OCI-LY1 (cell line): ENCODE measurements around the gene PCNX2.

Experiments used
- EZH2 ChIP-seq: fragments of 200-600 bp; sonication (generic), shearing (Covaris generic); IDR thresholded peaks from 2 replicates; pipeline ENCODE4 v1.8.0; 2017; ENCODE audit warnings: borderline replicate concordance, mixed run types, mild to moderate bottlenecking, antibody characterized with exemption, low read length, moderate library complexity, mixed read lengths
- TF ChIP-seq, protein P1 (sequence below): fragments of 200-600 bp; sonication (generic), shearing (Covaris generic); IDR thresholded peaks from 2 replicates; pipeline ENCODE4 v1.5.1; 2017; ENCODE audit warnings: mild to moderate bottlenecking, antibody characterized with exemption, low read length, moderate library complexity, mixed read lengths

- TF ChIP-seq, protein P1, sequence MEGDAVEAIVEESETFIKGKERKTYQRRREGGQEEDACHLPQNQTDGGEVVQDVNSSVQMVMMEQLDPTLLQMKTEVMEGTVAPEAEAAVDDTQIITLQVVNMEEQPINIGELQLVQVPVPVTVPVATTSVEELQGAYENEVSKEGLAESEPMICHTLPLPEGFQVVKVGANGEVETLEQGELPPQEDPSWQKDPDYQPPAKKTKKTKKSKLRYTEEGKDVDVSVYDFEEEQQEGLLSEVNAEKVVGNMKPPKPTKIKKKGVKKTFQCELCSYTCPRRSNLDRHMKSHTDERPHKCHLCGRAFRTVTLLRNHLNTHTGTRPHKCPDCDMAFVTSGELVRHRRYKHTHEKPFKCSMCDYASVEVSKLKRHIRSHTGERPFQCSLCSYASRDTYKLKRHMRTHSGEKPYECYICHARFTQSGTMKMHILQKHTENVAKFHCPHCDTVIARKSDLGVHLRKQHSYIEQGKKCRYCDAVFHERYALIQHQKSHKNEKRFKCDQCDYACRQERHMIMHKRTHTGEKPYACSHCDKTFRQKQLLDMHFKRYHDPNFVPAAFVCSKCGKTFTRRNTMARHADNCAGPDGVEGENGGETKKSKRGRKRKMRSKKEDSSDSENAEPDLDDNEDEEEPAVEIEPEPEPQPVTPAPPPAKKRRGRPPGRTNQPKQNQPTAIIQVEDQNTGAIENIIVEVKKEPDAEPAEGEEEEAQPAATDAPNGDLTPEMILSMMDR = no peak
- TF ChIP-seq EZH2 = no peak
Observed at GRCh38 chr1:233032916-233033315, 262.6 kb downstream of the PCNX2 start.
